ENCODE results near the gene TRPM3.

The TRPM3 gene

GRCh38 chr9:70859694-70860093 is 261.7 kb downstream of the TRPM3 start (continued):
- no peak for TF ChIP-seq ZBTB10 (tag by site-specific recombination; IDR thresholded peaks at IDR 0.05)

GRCh38 chr9:70856411-70856810 is 265.0 kb downstream of the TRPM3 start:
- TF ChIP-seq ZBTB10 (tag by site-specific recombination; IDR thresholded peaks at IDR 0.05) (no peak), ZNF560 (tag by site-specific recombination; IDR thresholded peaks at IDR 0.05; ENCODE audit: borderline replicate concordance) (no peak), ZNF16 (tag by site-specific recombination; IDR thresholded peaks at IDR 0.05; ENCODE audit: low read depth) (no peak), ZEB2 (tag by site-specific recombination; IDR thresholded peaks at IDR 0.05) (no peak), ZNF10 (tag by site-specific recombination; IDR thresholded peaks at IDR 0.05) (no peak), ZNF501 (tag by site-specific recombination; IDR thresholded peaks at IDR 0.05) (no peak), ZNF214 (tag by site-specific recombination; IDR thresholded peaks at IDR 0.05; ENCODE audit: borderline replicate concordance) (no peak), ZNF629 (tag by site-specific recombination; IDR thresholded peaks at IDR 0.05) (no peak), ZBTB8A (tag by site-specific recombination; IDR thresholded peaks at IDR 0.05) (no peak), ZNF26 (tag by site-specific recombination; IDR thresholded peaks at IDR 0.05) (no peak)
- Histone ChIP-seq H3K36me3 (ENCODE audit: control insufficient read depth in 2 of 2, insufficient read depth in 1 of 2, low read length in 2 of 2) (no peaks in the 10 kb centered on the region), H3K27ac (ENCODE audit: extremely low read depth, low read depth, low read length) (no peak overlapping the region), H3K4me3 (ENCODE audit: low read depth, low read length) (no peak overlapping the region), H3K4me1 (ENCODE audit: control insufficient read depth, insufficient read depth, low read length) (no peaks in the 10 kb centered on the region), H3K9me3 (ENCODE audit: control insufficient read depth, insufficient read depth, low read depth, low read length) (no peaks in the 10 kb centered on the region)
- ChIA-PET POLR2A (no interaction called here), CTCF (interaction anchor here (0.6 kb wide), 1 partner anchor 428 kb away, joined by 3 read pairs; no protein-coding TSS in a partner anchor)

- ChIA-PET POLR2A (no interaction called here), CTCF (interaction anchor here (0.6 to 0.7 kb wide), 3 partner anchors 13 to 369 kb away, joined by 3 read pairs; no protein-coding TSS in a partner anchor)
- H3K36me3 ChIP-seq (ENCODE audit: control insufficient read depth in 2 of 2, insufficient read depth in 1 of 2, low read length in 2 of 2): no peaks in the 10 kb centered on the region
- H3K4me3 ChIP-seq (ENCODE audit: low read depth, low read length): no peak overlapping the region
- H3K4me1 ChIP-seq (ENCODE audit: control insufficient read depth, insufficient read depth, low read length): no peaks in the 10 kb centered on the region
- H3K9me3 ChIP-seq (ENCODE audit: control insufficient read depth, insufficient read depth, low read depth, low read length): no peaks in the 10 kb centered on the region
- no peak overlapping the region for H3K27ac ChIP-seq (ENCODE audit: extremely low read depth, low read depth, low read length)
- TF ChIP-seq ZIC2 (tag by site-specific recombination; IDR thresholded peaks at IDR 0.05): no peak
- no peak for TF ChIP-seq ZNF24 (tag by site-specific recombination; IDR thresholded peaks at IDR 0.05)
- no peak for TF ChIP-seq ZNF501 (tag by site-specific recombination; IDR thresholded peaks at IDR 0.05)
- no peak for TF ChIP-seq PATZ1 (tag by site-specific recombination; IDR thresholded peaks at IDR 0.05)
- no peak for TF ChIP-seq ZNF114 (tag by site-specific recombination; IDR thresholded peaks at IDR 0.05)
- no peak for TF ChIP-seq ZNF138 (tag by site-specific recombination; IDR thresholded peaks at IDR 0.05; ENCODE audit: borderline replicate concordance)
- no peak for TF ChIP-seq ZNF223 (tag by site-specific recombination; IDR thresholded peaks at IDR 0.05)
- no peak for TF ChIP-seq RBAK (tag by site-specific recombination; IDR thresholded peaks at IDR 0.05)
- TF ChIP-seq HIC1 (tag by site-specific recombination; IDR thresholded peaks at IDR 0.05): no peak
- TF ChIP-seq ZNF302 (tag by site-specific recombination; IDR thresholded peaks at IDR 0.05; ENCODE audit: low read depth): no peak
- TF ChIP-seq ZNF266 (tag by site-specific recombination; IDR thresholded peaks at IDR 0.05; ENCODE audit: low read depth): no peak
- no peak for TF ChIP-seq KLF17 (tag by site-specific recombination; IDR thresholded peaks at IDR 0.05)
- no peak for TF ChIP-seq ZNF10 (tag by site-specific recombination; IDR thresholded peaks at IDR 0.05)
Measured at GRCh38 chr9:70852711-70853240, 268.6 kb downstream of the TRPM3 start.
